MV-4-11 (cell line): Measurements from ENCODE around the gene PRKAR1B.

Experiments used
- DNase-seq: peaks from one replicate; lab custom pipeline; 2025; lab: John Stamatoyannopoulos, UW

PRKAR1B gene

GRCh38 chr7:540997-541396 is 186.1 kb downstream of the PRKAR1B start:
- DNase-seq: no peak

DNA sequence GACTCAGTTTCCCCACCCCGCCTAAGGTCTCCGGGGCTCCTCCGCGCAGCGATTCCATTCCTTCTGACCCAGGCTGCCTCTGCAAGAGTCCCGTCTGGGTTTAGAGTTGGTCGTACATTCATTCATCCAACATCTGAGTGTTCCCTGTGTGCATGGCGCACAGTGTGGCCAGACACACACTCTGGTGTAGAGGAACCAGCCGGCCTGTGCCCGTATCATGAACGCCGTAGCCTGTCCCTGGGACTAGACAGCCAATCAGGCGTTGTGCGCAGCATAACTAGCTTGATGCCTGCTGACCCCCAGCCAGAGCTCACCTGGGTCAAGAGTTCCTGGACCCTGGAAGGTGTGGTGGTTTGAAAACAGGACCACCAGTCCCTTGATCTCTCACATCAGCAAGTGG is 186.5 kb downstream of the PRKAR1B start:
- no peak for DNase-seq

GRCh38 chr7:539731-540411 is 187.2 kb downstream of the PRKAR1B start:
- no peak for DNase-seq

DNA sequence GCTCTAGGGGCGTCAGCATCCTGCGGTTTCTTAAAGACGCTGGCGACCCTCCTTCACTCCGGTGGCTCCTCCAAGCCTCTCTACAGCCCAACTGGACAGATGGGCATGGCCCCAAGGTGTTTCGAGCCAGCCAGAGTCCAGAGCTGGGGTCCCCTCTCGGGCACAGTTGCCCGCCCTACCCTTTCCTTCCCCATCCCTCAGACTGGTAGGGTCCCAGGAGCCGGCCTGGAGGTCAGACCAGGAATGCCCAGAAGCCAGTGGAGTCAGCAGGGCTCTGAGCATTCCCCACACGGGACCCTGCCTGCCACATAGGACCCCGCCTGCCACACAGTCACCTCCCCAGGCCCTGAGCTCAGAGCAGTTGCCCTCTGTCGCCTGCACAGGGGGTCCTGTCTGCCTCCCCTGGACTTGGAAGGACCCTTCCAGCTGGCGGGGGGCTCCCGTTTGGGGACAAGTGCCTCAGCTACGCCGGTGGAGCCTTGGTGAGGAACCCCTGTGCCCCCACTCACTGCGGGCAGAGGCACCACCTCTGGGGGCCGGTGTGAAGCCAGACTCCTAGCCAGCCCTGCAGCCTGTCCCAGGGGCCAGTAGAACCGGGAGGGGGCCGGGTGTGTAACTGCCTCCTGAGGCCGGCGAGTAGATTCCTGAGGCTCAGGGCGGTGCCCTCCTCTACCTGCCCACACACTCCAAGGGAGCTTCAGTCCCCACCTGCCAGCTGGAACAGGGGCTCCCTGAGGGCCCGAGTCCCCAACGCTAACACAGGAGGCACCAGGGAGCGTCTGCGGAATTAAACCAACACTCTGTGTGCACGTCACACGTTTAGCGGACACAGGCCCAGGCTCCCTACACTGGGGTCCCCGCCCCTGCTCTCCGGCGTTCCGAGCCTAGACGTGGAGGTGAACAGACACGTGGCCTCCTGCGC is 188.1 kb downstream of the PRKAR1B start:
- DNase-seq: no peak

- DNase-seq: no peak
These were observed 189.0 kb downstream of the PRKAR1B start for GRCh38 chr7:537911-538634.

- DNase-seq: no peak
These were observed 190.8 kb downstream of the PRKAR1B start for GRCh38 chr7:536231-536630.

- DNase-seq: no peak
These were observed 192.1 kb downstream of the PRKAR1B start for GRCh38 chr7:534959-535358.

- DNase-seq: no peak
These were observed 193.0 kb downstream of the PRKAR1B start for GRCh38 chr7:534075-534474.

GRCh38 chr7:533266-533665 is 193.8 kb downstream of the PRKAR1B start:
- DNase-seq: no peak

GRCh38 chr7:532379-533143 is 194.5 kb downstream of the PRKAR1B start:
- DNase-seq: no peak

DNA sequence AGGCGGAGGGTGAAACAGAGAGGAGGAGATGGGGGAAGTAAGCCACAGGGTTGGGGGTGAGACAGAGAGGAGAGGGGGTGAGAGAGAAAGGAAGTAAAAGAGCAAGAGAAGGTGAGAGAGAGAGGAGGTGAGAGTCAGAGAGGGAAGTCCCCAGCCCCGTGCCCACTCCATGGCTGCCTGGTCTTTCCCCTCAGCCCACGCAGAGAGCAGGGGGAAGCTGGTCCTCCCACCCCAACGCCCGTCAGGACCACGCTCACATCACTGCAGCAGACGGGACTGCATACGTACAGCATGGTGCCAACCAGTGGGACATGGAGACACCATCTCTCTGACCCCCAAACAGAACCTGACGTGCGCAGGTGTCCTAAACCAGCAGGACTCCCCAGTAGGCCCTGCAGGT is 195.3 kb downstream of the PRKAR1B start:
- no peak for DNase-seq

- DNase-seq: no peak
These were observed 198.6 kb downstream of the PRKAR1B start for GRCh38 chr7:528451-528850.

- no peak for DNase-seq
These were observed 199.4 kb downstream of the PRKAR1B start for GRCh38 chr7:527723-528122.

GRCh38 chr7:526460-527034 is 200.5 kb downstream of the PRKAR1B start:
- no peak for DNase-seq

DNA sequence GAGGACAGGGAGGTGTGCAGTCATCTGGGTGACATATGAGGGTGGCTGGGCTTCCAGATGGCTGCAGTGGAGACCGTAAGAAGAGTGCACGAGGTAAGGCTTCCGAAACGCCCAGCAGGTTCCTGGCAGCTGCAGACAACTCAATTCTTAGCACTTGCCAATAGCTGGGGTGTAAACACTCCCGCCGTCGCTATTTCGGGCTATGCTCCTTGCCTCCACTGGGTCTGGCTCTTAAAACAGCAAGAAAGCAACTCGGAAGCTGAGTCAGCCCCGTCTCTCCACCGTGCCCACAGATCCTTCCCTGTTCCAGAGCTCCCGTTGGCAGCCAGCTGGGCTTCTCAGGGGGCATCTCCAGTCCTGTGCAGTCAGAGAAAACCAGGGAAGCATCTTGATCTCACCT is 201.3 kb downstream of the PRKAR1B start:
- DNase-seq: peak; percentile 82

DNA sequence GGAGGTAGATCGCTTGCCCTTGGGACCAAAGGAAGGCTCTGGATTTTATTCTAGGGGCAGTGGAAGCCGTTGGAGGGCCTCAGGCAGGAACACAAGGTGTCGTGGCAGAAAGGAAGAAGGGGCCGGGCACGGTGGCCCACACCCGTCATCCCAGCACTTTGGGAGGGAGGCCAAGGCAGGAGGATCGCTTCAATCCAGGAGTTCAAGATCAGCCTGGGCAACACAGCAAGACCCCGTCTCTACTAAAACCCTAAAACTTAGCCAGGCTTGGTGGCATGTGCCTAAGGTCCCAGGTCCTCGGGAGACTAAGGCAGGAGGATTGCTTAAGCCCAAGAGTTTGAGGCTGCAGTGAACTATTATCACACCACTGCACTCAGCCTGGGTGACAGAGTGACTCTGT is 202.3 kb downstream of the PRKAR1B start:
- DNase-seq: no peak

DNA sequence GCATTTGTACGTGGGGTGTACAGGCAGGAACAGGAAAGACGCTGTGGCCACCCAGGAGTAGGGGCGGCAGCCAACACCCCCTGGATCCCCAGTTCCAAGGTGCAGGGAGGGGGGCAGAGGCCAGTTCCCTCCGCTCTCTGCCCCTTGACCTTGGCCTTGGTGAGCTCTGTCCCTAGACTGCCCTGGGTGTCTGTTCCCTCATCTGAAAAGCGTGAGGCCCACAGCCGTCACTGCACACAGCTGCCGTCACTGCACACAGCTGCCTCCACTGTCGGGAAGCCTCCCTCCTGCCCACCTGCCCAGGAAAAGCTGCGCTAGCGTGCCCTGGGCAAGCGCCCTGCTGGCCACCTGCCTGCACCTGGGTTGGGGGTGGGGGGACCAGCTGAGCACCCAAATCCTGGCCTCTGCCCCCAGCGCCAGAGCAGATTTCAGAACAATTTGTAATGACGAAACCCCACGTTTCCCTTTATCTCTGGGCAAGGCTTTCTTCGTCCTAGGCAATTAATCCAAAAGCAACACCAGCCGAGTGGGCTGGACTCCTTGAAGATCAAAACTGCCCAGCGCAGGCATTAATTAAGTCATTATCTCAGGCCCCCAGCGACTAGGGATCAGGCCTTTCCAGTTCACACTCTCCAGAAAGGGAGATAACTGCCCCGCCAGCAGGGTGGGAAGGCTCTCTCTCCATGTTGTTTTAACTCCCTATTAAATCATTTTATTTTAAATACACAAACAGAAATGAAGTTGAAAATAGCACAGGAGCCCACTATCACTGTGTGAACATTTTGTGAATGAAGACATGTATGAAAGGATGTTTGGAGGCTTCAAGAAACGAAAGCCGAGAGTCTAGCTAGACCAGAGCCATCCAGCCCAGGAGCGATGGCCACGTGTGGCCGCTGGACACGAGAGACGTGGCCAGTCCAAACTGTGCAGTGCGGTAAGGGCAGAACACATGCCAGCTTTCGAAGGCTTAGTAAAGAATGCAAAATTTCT is 203.4 kb downstream of the PRKAR1B start:
- DNase-seq: no peak

DNA sequence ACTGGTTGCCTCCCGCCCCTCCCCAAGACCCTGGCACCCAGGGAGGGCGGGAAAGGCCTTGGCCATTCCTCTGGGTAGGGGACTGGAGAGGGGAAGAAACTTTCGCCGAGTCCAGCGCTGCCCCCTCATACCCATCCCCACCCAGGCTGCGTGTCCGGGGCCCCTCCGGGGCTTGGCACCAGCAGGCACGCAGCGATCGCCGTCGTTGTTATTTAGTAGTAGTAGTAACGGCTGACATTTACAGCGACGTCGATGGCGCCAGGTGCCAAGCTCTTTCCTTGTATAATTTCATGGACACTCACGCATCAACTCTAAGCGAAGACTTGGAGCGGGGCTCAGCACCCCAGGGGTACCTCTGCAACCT is 204.1 kb downstream of the PRKAR1B start:
- no peak for DNase-seq

DNA sequence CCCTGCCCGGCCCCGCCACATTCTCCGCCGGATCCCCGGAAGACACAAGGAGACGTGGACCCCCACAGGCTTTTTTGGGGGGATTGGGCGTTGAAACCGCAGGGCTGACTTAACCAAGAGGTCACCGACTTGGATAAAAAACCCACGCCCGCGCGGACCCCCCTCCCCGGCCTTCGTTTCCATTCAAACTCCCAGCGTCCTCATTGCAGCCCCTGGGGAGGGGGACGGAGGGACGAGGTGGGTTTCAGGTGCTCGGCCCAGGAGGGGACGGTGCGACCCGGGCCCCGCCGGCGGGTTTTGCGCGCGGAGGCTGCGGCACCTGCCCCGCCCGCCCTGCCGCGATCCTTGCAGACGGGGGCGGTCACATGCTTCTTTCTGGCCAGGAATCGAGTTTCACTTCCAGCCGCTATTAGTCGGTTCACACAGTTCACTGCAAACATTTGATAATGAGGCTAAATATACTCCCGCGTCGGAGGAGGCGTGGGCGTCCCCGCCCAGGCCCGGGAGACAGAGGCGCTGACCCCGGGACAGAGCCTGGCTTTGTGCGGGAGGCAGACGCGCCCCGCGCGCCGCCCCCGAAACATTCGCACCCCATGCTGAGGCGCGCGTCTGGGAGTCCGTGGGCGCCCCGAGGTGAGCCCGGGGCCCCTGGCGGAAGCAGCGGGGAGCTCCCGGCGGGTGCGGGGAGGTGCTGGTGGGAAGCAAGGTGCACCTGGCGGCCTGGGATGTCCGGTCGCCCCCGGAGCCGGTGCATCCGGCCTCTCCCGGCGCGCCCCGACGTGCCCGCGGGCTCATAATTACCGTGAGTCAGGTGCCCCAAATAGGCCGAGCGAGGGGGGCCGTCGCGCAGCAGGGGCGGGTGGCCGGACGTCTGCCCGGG is 204.8 kb downstream of the PRKAR1B start:
- peak; percentile 72 for DNase-seq
